HG03039 (cell line): ENCODE measurements around the gene OR56A5.

Experiments used
- ATAC-seq: cut with Tn5 transposase; IDR thresholded peaks from one replicate; pipeline ENCODE4 v1.9.1; 2021; ENCODE audit warnings: mild to moderate bottlenecking, moderate library complexity; ENCODE audit not compliant: unreplicated experiment

Gene OR56A5

DNA sequence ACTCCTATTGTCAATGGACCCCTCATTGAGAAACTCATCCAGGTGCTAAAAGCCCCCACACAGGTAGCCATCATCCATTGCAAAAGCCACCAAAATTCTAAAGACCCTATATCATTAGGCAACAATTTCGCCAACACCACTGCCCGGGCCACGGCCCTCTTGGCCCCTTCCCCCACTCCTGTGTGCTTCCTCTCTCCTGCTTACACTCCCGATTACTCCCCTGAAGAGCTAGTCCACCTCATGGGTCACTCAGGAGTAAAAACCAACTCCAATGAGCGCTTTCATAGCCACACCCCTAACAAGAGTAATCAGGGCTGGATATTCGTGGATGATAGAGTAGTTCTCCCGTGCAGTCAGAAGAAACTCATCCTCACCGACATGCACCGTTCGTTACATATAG is 35.2 kb downstream of the OR56A5 start:
- no peak for ATAC-seq

DNA sequence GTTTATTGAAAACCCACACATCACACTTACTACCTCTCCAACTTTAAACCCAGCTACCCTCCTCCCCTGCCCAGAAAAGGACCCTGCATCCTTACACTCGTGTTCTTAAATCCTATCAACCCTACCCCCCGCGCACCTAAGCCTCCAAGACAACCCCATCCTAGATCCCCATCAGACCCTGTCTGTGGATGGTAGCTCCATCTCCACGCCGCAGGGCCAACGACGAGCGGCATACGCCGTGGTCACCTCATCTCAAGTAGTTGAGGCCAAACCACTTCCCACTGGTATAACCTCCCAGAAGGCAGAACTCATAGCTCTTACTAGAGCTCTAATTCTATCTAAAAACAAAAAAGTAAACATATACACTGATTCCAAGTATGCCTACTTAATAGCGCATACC is 35.6 kb downstream of the OR56A5 start:
- ATAC-seq, result no peak

GRCh38 chr11:5931061-5931460 is 37.2 kb downstream of the OR56A5 start:
- ATAC-seq, result no peak

DNA sequence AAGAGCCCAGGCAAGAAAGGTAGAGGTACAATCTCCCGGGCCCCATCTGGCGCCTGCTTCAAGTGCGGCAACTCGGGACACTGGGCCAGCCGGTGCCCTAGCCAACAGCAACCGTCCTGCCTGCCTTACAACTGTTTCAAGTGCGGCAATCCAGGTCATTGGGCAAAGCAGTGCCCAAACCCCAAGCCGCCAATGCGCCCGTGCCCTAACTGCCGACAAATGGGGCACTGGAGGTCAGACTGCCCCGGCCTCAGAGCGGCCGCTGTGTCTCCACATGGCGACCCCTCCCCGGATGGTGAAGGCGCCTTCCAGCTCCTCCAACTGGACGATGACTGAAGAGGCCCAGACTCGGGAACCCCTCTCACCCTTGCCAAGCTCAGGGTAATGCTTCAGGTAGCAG is 37.7 kb downstream of the OR56A5 start:
- no peak for ATAC-seq

DNA sequence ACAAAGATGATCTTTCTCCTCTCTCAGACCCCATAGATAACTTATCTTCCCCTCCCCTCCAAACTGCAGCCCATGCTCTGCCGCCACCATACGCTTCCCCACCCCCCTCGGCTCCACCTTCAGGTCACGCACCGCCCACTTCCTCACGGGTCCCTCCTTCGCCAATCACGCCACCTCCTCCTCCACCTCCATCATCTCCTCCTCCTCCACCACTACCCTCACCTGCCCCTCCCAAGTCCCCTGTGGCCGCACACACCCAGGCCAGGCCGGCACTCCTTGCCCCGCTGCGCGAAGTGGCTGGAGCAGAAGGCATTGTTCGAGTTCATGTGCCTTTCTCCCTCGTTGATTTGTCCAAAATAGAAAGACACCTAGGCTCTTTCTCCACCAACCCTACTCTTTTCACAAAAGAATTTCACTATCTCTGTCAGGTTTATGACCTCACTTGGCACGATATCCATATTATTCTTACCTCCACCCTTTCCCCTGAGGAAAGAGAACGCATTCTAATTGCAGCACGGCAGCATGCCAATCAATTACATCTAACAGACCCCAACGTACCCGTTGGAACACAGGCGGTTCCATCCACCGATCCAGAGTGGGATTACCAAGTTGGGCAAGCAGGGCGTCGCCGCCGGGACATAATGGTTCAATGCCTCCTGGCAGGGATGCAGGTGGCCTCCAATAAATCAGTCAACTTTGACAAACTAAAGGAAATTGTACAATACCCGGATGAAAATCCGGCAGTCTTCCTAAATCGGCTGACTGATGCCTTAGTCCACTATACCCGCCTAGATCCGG is 38.5 kb downstream of the OR56A5 start:
- no peak for ATAC-seq

DNA sequence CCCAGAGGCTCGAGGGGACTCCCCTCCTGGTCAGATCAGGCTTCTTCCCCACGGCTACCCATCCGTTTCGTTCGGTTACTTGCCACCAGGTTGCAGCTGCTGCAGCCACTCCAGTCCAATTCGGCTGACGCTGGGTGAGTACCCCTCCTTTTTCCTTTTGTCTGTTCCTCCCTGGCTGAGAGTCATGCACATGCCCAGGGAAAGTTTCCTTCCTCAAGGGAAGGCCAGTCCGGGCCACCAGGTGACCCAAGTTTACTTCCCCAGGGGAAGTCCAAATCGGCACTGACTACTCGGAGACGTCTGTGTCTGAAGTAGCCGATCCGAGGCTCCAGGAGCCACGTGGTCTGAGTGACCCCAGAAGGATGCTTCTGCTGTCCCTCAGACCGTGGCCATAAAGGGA is 39.5 kb downstream of the OR56A5 start:
- ATAC-seq, result no peak

- no peak for ATAC-seq
Measured at GRCh38 chr11:5928271-5928670, 40.0 kb downstream of the OR56A5 start.

DNA sequence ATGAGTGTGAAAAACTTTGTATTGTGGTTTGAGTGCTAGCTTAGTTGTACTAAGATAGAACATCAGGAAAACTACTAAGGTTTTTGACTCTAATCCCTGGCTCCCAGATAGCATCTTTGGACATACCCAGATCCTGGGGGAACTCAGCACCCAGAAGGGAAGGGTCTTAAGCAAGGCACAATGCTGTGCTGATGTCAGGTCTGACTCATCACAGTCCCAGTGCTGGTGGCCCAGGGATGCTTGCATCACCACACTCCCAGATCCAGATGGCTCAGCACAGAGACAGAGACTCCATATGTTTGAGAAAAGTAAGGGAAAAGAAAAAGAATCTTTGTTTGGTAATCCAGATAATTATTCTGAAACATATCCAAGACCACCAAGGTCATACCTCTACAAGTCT is 44.5 kb downstream of the OR56A5 start:
- no peak for ATAC-seq

- ATAC-seq, result peak; percentile 42
Measured at GRCh38 chr11:5923427-5923776, 44.9 kb downstream of the OR56A5 start.

GRCh38 chr11:5922749-5923426 is 45.4 kb downstream of the OR56A5 start:
- peak; percentile 92 for ATAC-seq
